Activated B cell treated with CpG ODN at 0.5 μM for 24 hours (primary cell): ENCODE results near the gene TEX35. TPM values are rescaled to one million over a fixed set of nuclear protein-coding genes. Genes with fewer than 3 reads are reported as not detected.

Experiments used
- ATAC-seq: fragments of 200-7000 bp; cut with Tn5 transposase; one replicate; pipeline ENCODE4 v1.10.0; 2021; ENCODE audit warnings: low read depth, mild to moderate bottlenecking, moderate library complexity
- CTCF ChIA-PET: fragments of 350-600 bp; sonication (Branson Sonifier 250); formaldehyde crosslinking; loops from one replicate; lab custom pipeline; 2021; ENCODE audit warnings: antibody characterized with exemption; lab: Charles Lee
- POLR2A ChIA-PET: fragments of 350-600 bp; sonication (Branson Sonifier 250); formaldehyde crosslinking; loops from one replicate; lab custom pipeline; 2021; ENCODE audit warnings: antibody characterized with exemption; lab: Charles Lee
- DNase-seq: peaks from one replicate; pipeline ENCODE4 v3.0.0; 2022
- H3K27ac Mint-ChIP-seq: one replicate; pipeline ENCODE4 v1.8.0; 2020; ENCODE audit warnings: mixed read lengths
- H3K27me3 Mint-ChIP-seq: one replicate; pipeline ENCODE4 v1.8.0; 2021; ENCODE audit warnings: mixed read lengths
- H3K36me3 Mint-ChIP-seq: one replicate; pipeline ENCODE4 v1.8.0; 2021; ENCODE audit warnings: low read depth, mixed read lengths
- H3K4me1 Mint-ChIP-seq: one replicate; pipeline ENCODE4 v1.8.0; 2021; ENCODE audit warnings: mixed read lengths
- H3K4me3 Mint-ChIP-seq: one replicate; pipeline ENCODE4 v1.8.0; 2020; ENCODE audit warnings: mild to moderate bottlenecking, mixed read lengths
- H3K9me3 Mint-ChIP-seq: one replicate; pipeline ENCODE4 v1.8.0; 2020; ENCODE audit warnings: mixed read lengths
- CTCF ChIP-seq: fragments of 200-600 bp; IDR thresholded peaks from one replicate; pipeline ENCODE4 v1.8.0; 2022; ENCODE audit warnings: antibody characterized with exemption, mild to moderate bottlenecking
- intact Hi-C: fragments of 100-400 bp; cut with micrococcal nuclease; formaldehyde crosslinking; loops from one replicate; pipeline ENCODE4 v1.15.1; 2024
- total RNA-seq: library from RNA; stranded (reverse); gene quantifications from 2 replicates; pipeline ENCODE4 v1.2.3, GENCODE V29; 2022

The TEX35 gene
- total RNA-seq, 1 donor from 2014 or later, result not detected

- TF ChIP-seq CTCF, result no peak
- DNase-seq (no peak), ATAC-seq (no peak)
- Mint-ChIP-seq H3K4me1 (no peaks in the 10 kb centered on the region), H3K4me3 (no peak overlapping the region), H3K9me3 (no peaks in the 10 kb centered on the region), H3K27me3 (no peaks in the 10 kb centered on the region), H3K27ac (no peak overlapping the region), H3K36me3 (no peaks in the 10 kb centered on the region)
- intact Hi-C loops, result no loop called here
- POLR2A ChIA-PET, result no interaction called here
- CTCF ChIA-PET, result no interaction called here
Measured at GRCh38 chr1:178493301-178493741, 19.6 kb upstream of the TEX35 start.

- ATAC-seq (no peak), DNase-seq (no peak)
- ChIA-PET POLR2A (no interaction called here), CTCF (no interaction called here)
- Mint-ChIP-seq H3K4me3 (no peak overlapping the region), H3K4me1 (no peaks in the 10 kb centered on the region), H3K27ac (no peak overlapping the region), H3K36me3 (no peaks in the 10 kb centered on the region), H3K9me3 (no peaks in the 10 kb centered on the region), H3K27me3 (no peaks in the 10 kb centered on the region)
- no peak for TF ChIP-seq CTCF
- intact Hi-C loops, result no loop called here
Measured at GRCh38 chr1:178494569-178494971, 18.3 kb upstream of the TEX35 start.

GRCh38 chr1:178495158-178495557, 17.8 kb upstream of the TEX35 start:
- H3K27ac Mint-ChIP-seq, result no peak overlapping the region
- CTCF ChIA-PET, result no interaction called here
- POLR2A ChIA-PET, result no interaction called here

GRCh38 chr1:178495741-178496409, 17.0 kb upstream of the TEX35 start:
- ChIA-PET POLR2A (no interaction called here), CTCF (no interaction called here)
- H3K27me3 Mint-ChIP-seq, result no peaks in the 10 kb centered on the region
- no peak overlapping the region for H3K4me3 Mint-ChIP-seq
- no peak for TF ChIP-seq CTCF
- H3K27ac Mint-ChIP-seq, result no peak overlapping the region
- DNase-seq, result no peak
- ATAC-seq, result no peak
- H3K4me1 Mint-ChIP-seq, result no peaks in the 10 kb centered on the region
- intact Hi-C loops, result no loop called here
- no peaks in the 10 kb centered on the region for H3K9me3 Mint-ChIP-seq
- no peaks in the 10 kb centered on the region for H3K36me3 Mint-ChIP-seq

More at GRCh38 chr1:178495158-178495557, 17.8 kb upstream of the TEX35 start:
- H3K27me3 Mint-ChIP-seq, result no peaks in the 10 kb centered on the region
- no peak for DNase-seq
- intact Hi-C loops, result no loop called here
- TF ChIP-seq CTCF, result no peak
- no peaks in the 10 kb centered on the region for H3K36me3 Mint-ChIP-seq
- H3K4me1 Mint-ChIP-seq, result no peaks in the 10 kb centered on the region
- no peaks in the 10 kb centered on the region for H3K9me3 Mint-ChIP-seq
- no peak overlapping the region for H3K4me3 Mint-ChIP-seq
- ATAC-seq, result no peak

- no peak within 1 kb of the TSS for H3K27ac Mint-ChIP-seq
- no peak for TF ChIP-seq CTCF
- H3K27me3 Mint-ChIP-seq, result no peaks in the 10 kb centered on the region
- DNase-seq (no peak), ATAC-seq (no peak)
- H3K36me3 Mint-ChIP-seq, result no peaks in the 10 kb centered on the region
- H3K9me3 Mint-ChIP-seq, result no peaks in the 10 kb centered on the region
- peaks cover under 1% of the 10 kb centered on the region for H3K4me1 Mint-ChIP-seq
- ChIA-PET POLR2A (no interaction called here), CTCF (no interaction called here)
- H3K4me3 Mint-ChIP-seq, result no peak within 1 kb of the TSS
- intact Hi-C loops, result no loop called here
Measured at GRCh38 chr1:178496410-178497135, 16.3 kb upstream of the TEX35 start, which contains the start of gene CLEC20A. Gene CLEC20A (minus strand): TSS chr1:178496964. CDS start chr1:178496939, 25 bp downstream.
